Measurements from ENCODE around the gene TRABD2B. TPM values are rescaled to one million over a fixed set of nuclear protein-coding genes. Genes with fewer than 3 reads are reported as not detected.

The TRABD2B gene
- total and polyA plus RNA-seq, 2 of the 4 experiments (the other 2 are of a cell fraction), result not detected

DNA sequence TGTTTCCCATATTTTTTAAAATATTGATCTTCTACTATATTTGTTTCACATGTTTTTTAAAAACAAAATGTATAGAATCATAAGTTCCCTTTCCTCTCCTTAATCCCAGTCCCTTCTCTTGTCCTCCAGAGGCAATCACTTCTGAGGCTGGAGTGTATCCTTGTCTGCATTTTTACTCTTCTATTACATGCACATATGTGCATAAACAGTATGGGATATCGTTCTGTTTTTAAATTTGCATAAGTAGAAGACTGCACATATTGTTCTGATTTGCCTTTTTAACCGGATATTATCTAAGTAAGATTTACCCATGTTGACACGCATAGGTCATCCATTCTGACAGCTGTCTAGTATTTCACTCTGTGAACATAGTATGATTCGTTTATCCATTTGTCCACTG is 142.0 kb downstream of the TRABD2B start:
- intact Hi-C loops (cut with micrococcal nuclease) (no loop called here), in situ Hi-C loops (cut with MboI; ENCODE audit: low sequenced_read_pairs) (no loop called here), dilution Hi-C loops (cut with HindIII; ENCODE audit: low sequenced_read_pairs, unreplicated experiment) (no loop called here)
- Histone ChIP-seq H2AFZ (replicated peaks; ENCODE audit: low read length, poor library complexity) (no peak overlapping the region), H3K56ac (ENCODE audit: extremely low read depth, insufficient read depth, low read length) (no peak overlapping the region), H3K9me1 (ENCODE audit: insufficient read depth, low read length) (no peaks in the 10 kb centered on the region), H4K91ac (ENCODE audit: insufficient read depth, low read depth, low read length) (no peak overlapping the region), H3K27ac (ENCODE audit: insufficient read depth, low read length) (no peak overlapping the region), H2AK5ac (ENCODE audit: low read depth, low read length) (no peak overlapping the region), H2AK9ac (replicated peaks; ENCODE audit: low read depth, low read length, poor library complexity) (no peak overlapping the region), H3K9ac (ENCODE audit: low read depth, low read length) (no peak overlapping the region), H2BK5ac (ENCODE audit: low read depth, low read length, poor library complexity, severe bottlenecking) (no peak overlapping the region), H3K9me3 (ENCODE audit: control insufficient read depth, insufficient read depth, low read length) (no peaks in the 10 kb centered on the region), H3K14ac (replicated peaks; ENCODE audit: low read depth, low read length) (no peak overlapping the region), H3K23ac (ENCODE audit: low read depth, low read length) (no peak overlapping the region), H3K4me1 (ENCODE audit: control insufficient read depth, insufficient read depth, low read length) (no peaks in the 10 kb centered on the region), H3K4me2 (ENCODE audit: low read depth, low read length) (no peak overlapping the region), H3K4ac (ENCODE audit: low read depth, low read length) (no peak overlapping the region), H3K18ac (ENCODE audit: low read depth, low read length) (no peak overlapping the region), H4K8ac (ENCODE audit: low read depth in 2 of 2, low read length in 2 of 2) (no peak overlapping the region), H4K20me1 (ENCODE audit: insufficient read depth, low read length) (no peaks in the 10 kb centered on the region), H3K36me3 (ENCODE audit: control insufficient read depth, insufficient read depth, low read length) (no peaks in the 10 kb centered on the region), H2BK15ac (ENCODE audit: low read depth, low read length) (no peak overlapping the region), H3K27me3 (ENCODE audit: control insufficient read depth, insufficient read depth, low read length) (no peaks in the 10 kb centered on the region), H4K5ac (ENCODE audit: low read depth, low read length) (no peak overlapping the region), H2BK120ac (ENCODE audit: low read depth, low read length) (no peak overlapping the region), H3K4me3 (ENCODE audit: insufficient read depth, low read depth, low read length) (no peak overlapping the region), H2BK20ac (ENCODE audit: low read depth, low read length) (no peak overlapping the region), H3K79me1 (ENCODE audit: low read depth in 1 of 2, low read length in 2 of 2) (no peaks in the 10 kb centered on the region)
- no CpG with 5 or more reads among the region's 4 CpGs for WGBS, 2 experiments (ENCODE audit: extremely low coverage in 2 of 2, insufficient read length in 1 of 2)
- ATAC-seq (ENCODE audit: low read depth) (no peak), DNase-seq (no peak)
- POLR2A ChIA-PET (ENCODE audit: unreplicated experiment), result no interaction called here
- no TSS peak for BruUV-seq (replicated peaks)
- no peak for TF ChIP-seq RAD21 (IDR thresholded peaks at IDR 0.05; ENCODE audit: low read length)
- TF ChIP-seq CEBPB (IDR thresholded peaks at IDR 0.05; ENCODE audit: low read depth, low read length), result no peak
- TF ChIP-seq FOS (IDR thresholded peaks at IDR 0.05; ENCODE audit: low read depth, low read length), result no peak
- TF ChIP-seq, protein P1, sequence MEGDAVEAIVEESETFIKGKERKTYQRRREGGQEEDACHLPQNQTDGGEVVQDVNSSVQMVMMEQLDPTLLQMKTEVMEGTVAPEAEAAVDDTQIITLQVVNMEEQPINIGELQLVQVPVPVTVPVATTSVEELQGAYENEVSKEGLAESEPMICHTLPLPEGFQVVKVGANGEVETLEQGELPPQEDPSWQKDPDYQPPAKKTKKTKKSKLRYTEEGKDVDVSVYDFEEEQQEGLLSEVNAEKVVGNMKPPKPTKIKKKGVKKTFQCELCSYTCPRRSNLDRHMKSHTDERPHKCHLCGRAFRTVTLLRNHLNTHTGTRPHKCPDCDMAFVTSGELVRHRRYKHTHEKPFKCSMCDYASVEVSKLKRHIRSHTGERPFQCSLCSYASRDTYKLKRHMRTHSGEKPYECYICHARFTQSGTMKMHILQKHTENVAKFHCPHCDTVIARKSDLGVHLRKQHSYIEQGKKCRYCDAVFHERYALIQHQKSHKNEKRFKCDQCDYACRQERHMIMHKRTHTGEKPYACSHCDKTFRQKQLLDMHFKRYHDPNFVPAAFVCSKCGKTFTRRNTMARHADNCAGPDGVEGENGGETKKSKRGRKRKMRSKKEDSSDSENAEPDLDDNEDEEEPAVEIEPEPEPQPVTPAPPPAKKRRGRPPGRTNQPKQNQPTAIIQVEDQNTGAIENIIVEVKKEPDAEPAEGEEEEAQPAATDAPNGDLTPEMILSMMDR (conservative IDR thresholded peaks at IDR 0.05; ENCODE audit: low read depth, low read length), result no peak
- TF ChIP-seq RCOR1 (IDR thresholded peaks at IDR 0.05; ENCODE audit: insufficient replicate concordance, low read length), result no peak
- TF ChIP-seq, protein P2, sequence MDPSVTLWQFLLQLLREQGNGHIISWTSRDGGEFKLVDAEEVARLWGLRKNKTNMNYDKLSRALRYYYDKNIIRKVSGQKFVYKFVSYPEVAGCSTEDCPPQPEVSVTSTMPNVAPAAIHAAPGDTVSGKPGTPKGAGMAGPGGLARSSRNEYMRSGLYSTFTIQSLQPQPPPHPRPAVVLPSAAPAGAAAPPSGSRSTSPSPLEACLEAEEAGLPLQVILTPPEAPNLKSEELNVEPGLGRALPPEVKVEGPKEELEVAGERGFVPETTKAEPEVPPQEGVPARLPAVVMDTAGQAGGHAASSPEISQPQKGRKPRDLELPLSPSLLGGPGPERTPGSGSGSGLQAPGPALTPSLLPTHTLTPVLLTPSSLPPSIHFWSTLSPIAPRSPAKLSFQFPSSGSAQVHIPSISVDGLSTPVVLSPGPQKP (IDR thresholded peaks at IDR 0.05; ENCODE audit: borderline replicate concordance, low read depth, low read length), result no peak
- TF ChIP-seq CHD1 (IDR thresholded peaks at IDR 0.05; ENCODE audit: low read depth, low read length), result no peak
- TF ChIP-seq MAZ (IDR thresholded peaks at IDR 0.05; ENCODE audit: borderline replicate concordance, low read depth, low read length), result no peak
- no peak for TF ChIP-seq SMC3 (IDR thresholded peaks at IDR 0.05; ENCODE audit: low read depth, low read length)
- TF ChIP-seq, protein P3, sequence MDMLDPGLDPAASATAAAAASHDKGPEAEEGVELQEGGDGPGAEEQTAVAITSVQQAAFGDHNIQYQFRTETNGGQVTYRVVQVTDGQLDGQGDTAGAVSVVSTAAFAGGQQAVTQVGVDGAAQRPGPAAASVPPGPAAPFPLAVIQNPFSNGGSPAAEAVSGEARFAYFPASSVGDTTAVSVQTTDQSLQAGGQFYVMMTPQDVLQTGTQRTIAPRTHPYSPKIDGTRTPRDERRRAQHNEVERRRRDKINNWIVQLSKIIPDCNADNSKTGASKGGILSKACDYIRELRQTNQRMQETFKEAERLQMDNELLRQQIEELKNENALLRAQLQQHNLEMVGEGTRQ (IDR thresholded peaks at IDR 0.05; ENCODE audit: low read depth, low read length), result no peak
- TF ChIP-seq MAFK (IDR thresholded peaks at IDR 0.05; ENCODE audit: low read depth, low read length), result no peak
- no peak for TF ChIP-seq NFE2L2 (IDR thresholded peaks at IDR 0.05; ENCODE audit: low read depth, low read length)
- no peak for TF ChIP-seq POLR2A (IDR thresholded peaks at IDR 0.05; ENCODE audit: low read depth, low read length)
- no peak for TF ChIP-seq BHLHE40 (IDR thresholded peaks at IDR 0.05; ENCODE audit: low read depth, low read length)
- TF ChIP-seq RFX5 (IDR thresholded peaks at IDR 0.05; ENCODE audit: low read depth, low read length), result no peak
- CTCF ChIA-PET, result no interaction called here
